ENCODE measurements around the gene ANKRD60.

The ANKRD60 gene

DNA sequence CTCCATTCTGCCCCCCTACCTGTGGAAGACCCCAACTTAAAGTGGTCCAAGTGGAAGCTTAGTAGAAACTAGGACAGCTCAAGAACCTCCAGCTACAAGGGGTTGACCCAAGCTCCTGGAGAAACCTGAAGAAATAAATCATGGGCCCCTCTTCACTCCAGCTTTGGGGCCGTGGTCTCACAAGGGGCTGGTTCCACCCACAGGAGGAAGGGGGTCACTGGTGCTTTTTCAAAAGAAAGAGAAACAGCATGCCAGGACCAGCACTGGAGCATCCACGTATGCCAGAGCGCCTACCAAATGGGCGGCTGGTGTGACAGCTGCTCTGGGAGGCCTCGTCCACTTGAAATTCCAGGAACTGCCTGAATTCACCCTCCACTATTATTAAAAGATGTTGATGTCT, 14.4 kb upstream of the ANKRD60 start:
- TF ChIP-seq, protein P1, sequence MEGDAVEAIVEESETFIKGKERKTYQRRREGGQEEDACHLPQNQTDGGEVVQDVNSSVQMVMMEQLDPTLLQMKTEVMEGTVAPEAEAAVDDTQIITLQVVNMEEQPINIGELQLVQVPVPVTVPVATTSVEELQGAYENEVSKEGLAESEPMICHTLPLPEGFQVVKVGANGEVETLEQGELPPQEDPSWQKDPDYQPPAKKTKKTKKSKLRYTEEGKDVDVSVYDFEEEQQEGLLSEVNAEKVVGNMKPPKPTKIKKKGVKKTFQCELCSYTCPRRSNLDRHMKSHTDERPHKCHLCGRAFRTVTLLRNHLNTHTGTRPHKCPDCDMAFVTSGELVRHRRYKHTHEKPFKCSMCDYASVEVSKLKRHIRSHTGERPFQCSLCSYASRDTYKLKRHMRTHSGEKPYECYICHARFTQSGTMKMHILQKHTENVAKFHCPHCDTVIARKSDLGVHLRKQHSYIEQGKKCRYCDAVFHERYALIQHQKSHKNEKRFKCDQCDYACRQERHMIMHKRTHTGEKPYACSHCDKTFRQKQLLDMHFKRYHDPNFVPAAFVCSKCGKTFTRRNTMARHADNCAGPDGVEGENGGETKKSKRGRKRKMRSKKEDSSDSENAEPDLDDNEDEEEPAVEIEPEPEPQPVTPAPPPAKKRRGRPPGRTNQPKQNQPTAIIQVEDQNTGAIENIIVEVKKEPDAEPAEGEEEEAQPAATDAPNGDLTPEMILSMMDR (IDR thresholded peaks at IDR 0.05), result no peak

GRCh38 chr20:58241766-58242465, 13.5 kb upstream of the ANKRD60 start:
- TF ChIP-seq, protein P1 (IDR thresholded peaks at IDR 0.05), result no peak

DNA sequence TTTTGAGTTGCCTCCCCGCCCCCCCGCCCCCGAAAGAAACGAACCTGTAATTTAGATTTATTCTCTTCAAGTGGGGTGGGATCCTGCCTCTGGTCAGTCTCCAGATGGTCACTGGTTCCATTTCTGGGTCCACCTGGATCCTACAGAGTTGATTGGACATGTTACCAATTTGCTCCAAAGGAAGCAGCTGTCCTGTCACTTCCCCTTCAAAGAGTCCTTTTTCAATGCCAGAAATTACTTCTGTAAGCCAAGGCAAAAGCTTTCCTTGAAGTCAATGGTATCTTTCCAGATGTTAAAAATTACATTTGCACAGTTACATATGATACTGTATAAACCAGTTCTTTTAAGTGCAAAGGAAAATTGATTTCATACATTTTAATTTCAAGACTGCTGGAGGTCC, 12.0 kb upstream of the ANKRD60 start:
- TF ChIP-seq, protein P1 (IDR thresholded peaks at IDR 0.05), result no peak

DNA sequence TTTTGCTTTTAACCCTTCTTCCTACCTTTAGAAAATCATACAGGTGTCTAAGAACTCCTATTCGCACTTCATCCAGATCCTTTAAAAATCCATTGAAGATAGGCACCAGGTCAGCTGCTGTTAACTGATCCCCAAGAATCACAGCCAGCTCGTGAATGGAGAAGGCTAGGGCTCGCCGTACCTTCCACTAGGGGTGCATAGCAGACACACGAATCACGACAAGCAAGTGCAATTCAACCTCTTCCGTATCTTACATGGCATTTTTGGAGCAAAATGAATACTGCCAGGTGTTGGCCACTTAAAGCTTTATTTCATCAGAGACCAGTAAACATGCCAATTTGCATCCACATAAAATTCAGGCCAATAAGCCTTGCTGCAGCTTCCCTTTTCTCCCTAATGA, 10.8 kb upstream of the ANKRD60 start:
- TF ChIP-seq, protein P1 (IDR thresholded peaks at IDR 0.05), result no peak

DNA sequence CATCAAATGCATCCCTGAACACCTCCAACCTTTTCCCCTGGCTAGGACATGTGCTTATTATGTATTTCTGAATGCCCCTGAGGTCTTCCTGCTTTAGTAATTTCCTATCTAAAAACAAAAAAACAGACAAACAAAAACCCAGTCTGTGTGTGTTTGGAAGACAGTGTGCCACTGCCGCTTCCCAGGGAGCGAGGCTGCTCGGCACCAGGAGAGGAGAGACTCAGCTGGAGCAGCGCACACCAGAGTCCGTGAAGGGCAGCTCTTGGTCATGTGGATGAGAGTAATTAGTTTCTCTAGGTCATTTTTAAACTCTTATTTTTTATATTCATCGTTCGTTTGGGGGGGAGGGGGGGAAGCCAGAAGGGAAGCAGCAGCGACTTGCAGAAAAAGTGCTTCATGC, 10.0 kb upstream of the ANKRD60 start:
- TF ChIP-seq, protein P1 (IDR thresholded peaks at IDR 0.05), result no peak

DNA sequence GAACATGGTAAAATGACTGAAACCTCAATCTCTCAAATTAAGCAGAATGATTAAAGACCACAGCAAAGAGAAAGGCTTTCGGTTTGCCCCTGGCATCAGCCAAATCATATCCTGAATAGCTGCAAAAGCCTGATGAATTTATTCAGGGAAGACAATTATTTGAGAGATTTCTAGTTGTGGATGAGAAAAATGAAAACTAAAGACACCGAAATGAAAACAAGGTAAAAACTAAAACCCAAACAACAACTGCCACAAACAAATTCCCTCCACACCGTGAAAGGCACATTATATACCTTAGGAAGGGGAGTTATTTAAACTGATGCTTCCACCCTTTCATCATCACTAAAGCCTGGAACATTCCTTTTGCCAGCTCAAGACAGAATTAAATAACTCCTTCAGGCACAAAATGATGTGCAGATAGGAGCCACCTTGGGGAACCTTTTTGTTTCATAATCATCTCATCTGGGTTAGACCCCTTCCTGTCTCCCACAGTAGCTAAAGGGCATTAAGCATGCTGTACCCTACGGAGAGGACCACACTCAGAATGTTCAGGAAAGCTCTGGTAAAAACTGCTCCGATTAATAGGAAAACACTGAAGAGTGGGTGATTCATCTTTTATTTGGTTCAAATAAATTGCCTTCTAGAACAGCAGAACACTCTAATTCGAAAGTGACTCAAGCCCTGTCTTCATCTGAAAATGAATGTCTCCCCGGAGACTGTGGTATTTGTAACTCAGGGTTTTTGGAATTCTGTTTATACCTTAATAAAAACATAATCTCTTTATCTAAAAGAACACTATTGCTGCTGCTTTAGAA, 9.1 kb upstream of the ANKRD60 start:
- TF ChIP-seq, protein P1 (IDR thresholded peaks at IDR 0.05), result no peak

GRCh38 chr20:58236612-58237317, 8.3 kb upstream of the ANKRD60 start:
- TF ChIP-seq, protein P1 (IDR thresholded peaks at IDR 0.05), result peak; percentile 95
